ENCODE results near the gene MEI1. TPM values are rescaled to one million over a fixed set of nuclear protein-coding genes. Genes with fewer than 3 reads are reported as not detected.

MEI1 gene
- total RNA-seq, 1 donor: 0.27 TPM

- no peak for TF ChIP-seq CTCF (IDR thresholded peaks at IDR 0.05; ENCODE audit: insufficient read depth, low read length)
- DNase-seq (ENCODE audit: low read depth): no peak
- no peak overlapping the region for H3K4me3 ChIP-seq (ENCODE audit: low read depth, low read length)
These were observed 110.7 kb downstream of the MEI1 start for GRCh38 chr22:41810022-41810421.

GRCh38 chr22:41812805-41813545, 113.7 kb downstream of the MEI1 start:
- no peak for TF ChIP-seq CTCF (IDR thresholded peaks at IDR 0.05; ENCODE audit: insufficient read depth, low read length)
- DNase-seq (ENCODE audit: low read depth): no peak

GRCh38 chr22:41813726-41814410, 114.6 kb downstream of the MEI1 start:
- no peak for DNase-seq (ENCODE audit: low read depth)
- TF ChIP-seq CTCF (IDR thresholded peaks at IDR 0.05; ENCODE audit: insufficient read depth, low read length): no peak
- H3K4me3 ChIP-seq (ENCODE audit: low read depth, low read length): no peak overlapping the region

More at GRCh38 chr22:41812805-41813545, 113.7 kb downstream of the MEI1 start:
- no peak overlapping the region for H3K4me3 ChIP-seq (ENCODE audit: low read depth, low read length)

GRCh38 chr22:41815716-41816115, 116.4 kb downstream of the MEI1 start:
- DNase-seq (ENCODE audit: low read depth): no peak
- no peak overlapping the region for H3K4me3 ChIP-seq (ENCODE audit: low read depth, low read length)
- no peak for TF ChIP-seq CTCF (IDR thresholded peaks at IDR 0.05; ENCODE audit: insufficient read depth, low read length)

- TF ChIP-seq CTCF (IDR thresholded peaks at IDR 0.05; ENCODE audit: insufficient read depth, low read length): no peak
- H3K4me3 ChIP-seq (ENCODE audit: low read depth, low read length): no peak overlapping the region
- no peak for DNase-seq (ENCODE audit: low read depth)
These were observed 116.9 kb downstream of the MEI1 start for GRCh38 chr22:41816241-41816640.

GRCh38 chr22:41816871-41817270, 117.6 kb downstream of the MEI1 start:
- no peak for DNase-seq (ENCODE audit: low read depth)
- H3K4me3 ChIP-seq (ENCODE audit: low read depth, low read length): no peak overlapping the region
- no peak for TF ChIP-seq CTCF (IDR thresholded peaks at IDR 0.05; ENCODE audit: insufficient read depth, low read length)
